SJCRH30 (cell line): Measurements from ENCODE around the gene TTC31. TPM values are rescaled to one million over a fixed set of nuclear protein-coding genes. Genes with fewer than 3 reads are reported as not detected.
"Not testable (repeated sequence)": the region's sequence is repeated elsewhere in the genome, so short reads cannot be mapped to it uniquely, and the experiment has no call there.

ENCODE experiments used
- DNase-seq, 2 experiments: peaks; one replicate each; pipeline ENCODE4 v3.0.0-alpha.2; 2015 to 2020
- H3K27ac ChIP-seq: fragments of 250-450 bp; sonication (Bioruptor Pico); 2 replicates; pipeline ENCODE4 v1.5.1; 2020; ENCODE audit warnings: mild to moderate bottlenecking, moderate library complexity
- H3K27me3 ChIP-seq: fragments of 250-450 bp; sonication (Bioruptor Pico); 2 replicates; pipeline ENCODE4 v1.5.1; 2020; ENCODE audit warnings: mild to moderate bottlenecking, moderate library complexity
- H3K36me3 ChIP-seq: fragments of 250-450 bp; sonication (Bioruptor Pico); 2 replicates; pipeline ENCODE4 v1.5.1; 2020; ENCODE audit warnings: mild to moderate bottlenecking, moderate library complexity
- H3K4me1 ChIP-seq: fragments of 250-450 bp; sonication (Bioruptor Pico); 2 replicates; pipeline ENCODE4 v1.5.1; 2020; ENCODE audit warnings: mild to moderate bottlenecking, moderate library complexity
- H3K4me3 ChIP-seq: fragments of 250-450 bp; sonication (Bioruptor Pico); 2 replicates; pipeline ENCODE4 v1.5.1; 2020; ENCODE audit warnings: mild to moderate bottlenecking, moderate library complexity
- H3K9me3 ChIP-seq: fragments of 250-450 bp; sonication (Bioruptor Pico); replicated peaks from 2 replicates; pipeline ENCODE4 v1.5.1; 2020; ENCODE audit warnings: mild to moderate bottlenecking, moderate library complexity
- total RNA-seq: library from RNA; depleted of rRNA; stranded (reverse); fragments of >200 nt; shearing (Covaris generic); gene quantifications from 2 replicates; pipeline ENCODE4 v1.2.3, GENCODE V29; 2014; rRNA removed

Gene TTC31
- 14.9 and 21.0 TPM in 2 replicates for total RNA-seq

GRCh38 chr2:74482801-74483674, at the start of gene TTC31, which contains the start of gene CCDC142:
Gene TTC31 (plus strand): TSS chr2:74483081. CDS start chr2:74483096, 15 bp downstream.
Gene CCDC142 (minus strand): TSS chr2:74482998. CDS start chr2:74482837, 161 bp downstream.
- H3K9me3 ChIP-seq: no peaks in the 10 kb centered on the region
- DNase-seq: peak; percentile 97 to 99
- no peaks in the 10 kb centered on the region for H3K27me3 ChIP-seq
- peak within 1 kb of the TSS; percentile 93 for H3K4me3 ChIP-seq
- peaks cover 4% of the 10 kb centered on the region; the same call in 1 of the 2 replicates for H3K36me3 ChIP-seq
- peak within 1 kb of the TSS; percentile 87 for H3K27ac ChIP-seq
- peaks cover 4% of the 10 kb centered on the region for H3K4me1 ChIP-seq

- no peaks in the 10 kb centered on the region for H3K9me3 ChIP-seq
- H3K27me3 ChIP-seq: no peaks in the 10 kb centered on the region
- no peak overlapping the region for H3K27ac ChIP-seq
- peaks cover 28% of the 10 kb centered on the region for H3K4me1 ChIP-seq
- H3K36me3 ChIP-seq: peaks cover 14% of the 10 kb centered on the region
- H3K4me3 ChIP-seq: no peak overlapping the region
- no peak for DNase-seq
These were observed 46.6 kb upstream of the TTC31 start for GRCh38 chr2:74436111-74436805.

GRCh38 chr2:74436848-74437695, 45.8 kb upstream of the TTC31 start:
- Histone ChIP-seq H3K27ac (no peak overlapping the region), H3K4me1 (peaks cover 29% of the 10 kb centered on the region), H3K9me3 (no peaks in the 10 kb centered on the region), H3K36me3 (peaks cover 6% of the 10 kb centered on the region; the same call in 1 of the 2 replicates), H3K27me3 (no peaks in the 10 kb centered on the region), H3K4me3 (no peak overlapping the region)
- DNase-seq: no peak

DNA sequence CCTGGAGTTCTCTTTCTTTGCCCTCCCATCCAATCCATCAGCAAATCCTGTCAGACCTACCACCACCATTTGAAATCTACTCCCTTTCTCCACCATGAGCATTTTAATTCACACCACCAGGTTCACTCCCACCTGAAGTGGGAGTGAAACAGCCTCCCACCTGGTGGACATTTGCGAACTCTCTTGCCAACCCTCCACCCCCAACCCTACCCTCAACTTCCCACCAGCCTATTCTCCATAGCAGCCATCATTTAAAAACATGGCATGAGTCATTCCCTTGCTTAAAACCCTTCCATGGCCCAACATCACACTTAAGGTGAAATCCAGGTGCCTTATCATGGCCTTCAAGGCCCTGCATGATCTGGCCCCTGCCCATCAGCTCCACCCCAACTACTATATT, 44.6 kb upstream of the TTC31 start:
- Histone ChIP-seq H3K27ac (0 out of 2 replicates have a peak overlapping the region, but pooled peaks have one; percentile 100), H3K4me1 (peaks cover 29% of the 10 kb centered on the region), H3K27me3 (no peaks in the 10 kb centered on the region), H3K4me3 (no peak overlapping the region; the same call in 1 of the 2 replicates), H3K9me3 (no peaks in the 10 kb centered on the region), H3K36me3 (peaks cover 3% of the 10 kb centered on the region; the same call in 1 of the 2 replicates)
- DNase-seq: no peak

GRCh38 chr2:74439373-74439772, 43.5 kb upstream of the TTC31 start:
- H3K4me1 ChIP-seq: peaks cover 36% of the 10 kb centered on the region

GRCh38 chr2:74439803-74440377, 43.0 kb upstream of the TTC31 start:
- no peaks in the 10 kb centered on the region for H3K9me3 ChIP-seq
- H3K4me3 ChIP-seq: peak overlapping the region; percentile 68
- peaks cover 3% of the 10 kb centered on the region; the same call in 1 of the 2 replicates for H3K36me3 ChIP-seq
- peak overlapping the region; percentile 100 for H3K27ac ChIP-seq
- DNase-seq: peak; percentile 99
- H3K4me1 ChIP-seq: peaks cover 40% of the 10 kb centered on the region
- no peaks in the 10 kb centered on the region for H3K27me3 ChIP-seq

More at GRCh38 chr2:74439373-74439772, 43.5 kb upstream of the TTC31 start:
- no peaks in the 10 kb centered on the region for H3K9me3 ChIP-seq
- peak overlapping the region; percentile 100 for H3K27ac ChIP-seq
- peaks cover 3% of the 10 kb centered on the region; the same call in 1 of the 2 replicates for H3K36me3 ChIP-seq
- peak overlapping the region; percentile 68 for H3K4me3 ChIP-seq
- DNase-seq: peak in 1 of 2 experiments; percentile 53
- H3K27me3 ChIP-seq: no peaks in the 10 kb centered on the region

DNA sequence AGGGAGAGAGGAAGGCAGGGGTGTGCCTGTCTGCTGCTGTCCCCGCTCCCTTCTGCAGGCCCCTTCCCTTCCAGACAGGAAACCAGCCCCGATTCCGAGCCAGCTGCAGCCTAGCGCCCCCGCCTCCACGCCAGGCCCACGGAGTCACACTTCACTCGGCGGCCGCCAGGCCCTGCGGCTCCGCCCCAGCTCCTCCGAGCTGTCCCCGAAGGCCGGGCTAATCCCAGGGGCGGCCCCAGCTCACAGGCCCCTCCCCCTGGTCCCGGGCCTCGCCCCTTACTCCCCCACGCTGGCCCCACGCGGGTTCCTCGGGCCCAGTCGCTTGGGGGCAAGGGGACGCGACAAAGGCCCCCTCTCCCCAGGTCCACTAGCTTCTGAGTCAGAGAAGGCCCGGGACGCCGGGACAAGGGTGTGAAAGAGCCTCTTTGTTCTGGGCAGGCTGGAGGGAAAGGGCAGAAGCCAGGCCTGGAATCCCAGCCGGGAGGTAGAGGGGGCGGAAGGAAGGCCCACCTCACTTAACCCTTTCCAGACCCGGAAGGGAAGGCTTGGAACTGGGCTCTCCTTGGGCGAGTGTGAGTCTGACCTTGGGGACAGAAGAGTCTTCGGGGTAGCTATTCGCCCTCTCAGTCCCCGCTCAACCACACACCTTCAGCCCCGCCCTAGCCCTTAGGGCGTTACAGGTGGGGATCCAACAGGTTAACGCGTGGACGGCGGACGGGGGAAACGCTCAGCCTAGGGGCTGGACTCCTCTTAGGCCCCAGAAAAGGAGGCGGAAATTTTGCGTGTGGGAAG, 42.3 kb upstream of the TTC31 start:
- H3K36me3 ChIP-seq: peaks cover under 1% of the 10 kb centered on the region; the same call in 1 of the 2 replicates
- H3K4me3 ChIP-seq: peak overlapping the region; percentile 68
- peak overlapping the region; percentile 100 for H3K27ac ChIP-seq
- peak; percentile 97 for DNase-seq
- peaks cover 40% of the 10 kb centered on the region for H3K4me1 ChIP-seq
- H3K9me3 ChIP-seq: no peaks in the 10 kb centered on the region
- no peaks in the 10 kb centered on the region for H3K27me3 ChIP-seq

- Histone ChIP-seq H3K27me3 (no peaks in the 10 kb centered on the region), H3K4me1 (peaks cover 40% of the 10 kb centered on the region), H3K4me3 (peak overlapping the region; percentile 68)
These were observed 41.7 kb upstream of the TTC31 start for GRCh38 chr2:74441170-74441689.

GRCh38 chr2:74441690-74442482, 41.0 kb upstream of the TTC31 start, which contains the start of gene RTKN:
Gene RTKN (minus strand): TSS chr2:74441937. CDS start chr2:74441816, 121 bp downstream.
- H3K36me3 ChIP-seq: no peaks in the 10 kb centered on the region; the same call in 1 of the 2 replicates
- peak within 1 kb of the TSS; percentile 100 for H3K27ac ChIP-seq
- H3K27me3 ChIP-seq: no peaks in the 10 kb centered on the region
- H3K4me3 ChIP-seq: peak within 1 kb of the TSS; percentile 68
- H3K9me3 ChIP-seq: no peaks in the 10 kb centered on the region
- DNase-seq: no peak
- peaks cover 39% of the 10 kb centered on the region for H3K4me1 ChIP-seq

More at GRCh38 chr2:74441170-74441689, 41.7 kb upstream of the TTC31 start:
- peak overlapping the region; percentile 100 for H3K27ac ChIP-seq
- no peaks in the 10 kb centered on the region for H3K9me3 ChIP-seq
- DNase-seq: no peak
- H3K36me3 ChIP-seq: no peaks in the 10 kb centered on the region; the same call in 1 of the 2 replicates

DNA sequence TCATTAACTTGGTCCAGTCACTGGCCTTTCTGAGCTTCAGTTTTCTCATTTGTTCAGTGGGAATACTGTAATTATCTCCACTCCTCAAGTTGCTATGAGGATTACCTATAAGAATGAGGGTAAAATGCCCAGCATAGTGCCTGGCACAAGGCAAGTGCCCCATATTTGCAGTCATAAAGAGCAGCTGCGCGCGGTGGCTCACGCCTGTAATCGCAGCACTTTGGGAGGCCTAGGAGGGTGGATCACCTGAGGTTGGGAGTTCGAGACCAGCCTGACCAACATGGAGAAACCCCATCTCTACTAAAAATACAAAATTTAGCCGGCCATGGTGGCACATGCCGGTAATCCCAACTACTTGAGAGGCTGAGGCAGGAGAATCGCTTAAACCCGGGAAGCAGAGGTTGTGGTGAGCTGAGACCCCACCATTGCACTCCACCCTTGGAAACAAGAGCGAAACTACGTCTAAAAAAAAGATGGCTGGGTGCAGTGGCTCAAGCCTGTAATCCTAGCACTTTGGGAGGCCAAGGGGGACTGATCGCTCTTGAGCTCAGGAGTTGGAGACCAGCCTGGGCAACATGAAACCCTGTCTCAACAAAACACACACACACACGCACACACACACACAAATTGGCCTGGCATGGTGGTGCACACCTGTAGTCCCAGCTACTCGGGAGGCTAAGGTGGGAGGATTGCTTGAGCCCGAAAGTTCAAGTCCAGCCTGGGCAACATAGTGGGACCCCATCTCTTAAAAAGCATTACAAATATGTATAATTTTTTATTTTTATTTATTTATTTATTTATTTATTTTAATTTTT, 40.2 kb upstream of the TTC31 start:
- not testable (repeated sequence) for H3K4me3 ChIP-seq, H3K27me3 ChIP-seq, H3K27ac ChIP-seq, DNase-seq, H3K36me3 ChIP-seq, H3K9me3 ChIP-seq
- peaks cover 31% of the 10 kb centered on the region for H3K4me1 ChIP-seq

DNA sequence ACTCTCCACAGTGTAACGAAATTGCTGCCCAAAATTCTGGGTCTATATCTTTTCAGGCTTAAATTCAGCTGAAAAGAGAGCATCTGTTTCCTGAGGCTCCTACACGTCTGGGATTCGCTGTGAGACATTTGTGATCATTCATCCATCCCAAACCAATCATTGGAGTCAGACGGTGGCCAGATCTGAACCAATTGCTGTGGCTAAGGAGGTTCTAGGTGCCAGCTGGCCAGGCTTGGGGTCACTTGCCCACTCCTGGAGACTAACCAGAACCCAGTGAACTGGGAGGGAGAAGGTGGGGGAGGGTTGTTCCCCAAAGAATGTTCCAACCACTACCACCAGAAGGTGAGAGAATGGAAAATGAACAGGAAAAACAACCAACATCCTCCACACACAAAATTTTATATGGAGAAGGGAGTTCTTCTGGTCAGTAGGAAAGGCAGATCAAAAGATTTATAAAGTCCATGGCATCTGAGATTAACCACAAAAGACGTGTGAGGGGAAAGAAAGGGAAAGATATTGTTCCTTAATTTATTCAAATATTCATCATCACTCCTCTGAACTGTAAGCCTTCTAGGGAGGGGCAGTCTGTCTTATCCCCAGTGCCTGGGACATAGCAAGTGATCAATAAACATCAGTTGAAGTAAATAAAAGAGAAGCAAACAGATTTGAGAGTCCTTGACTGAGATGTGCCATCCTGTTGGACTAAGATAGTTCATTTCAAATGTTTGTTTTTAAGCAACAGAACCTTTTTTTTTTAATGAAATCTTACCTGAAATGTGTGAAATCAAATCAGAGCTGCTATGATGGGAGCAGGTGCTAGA, 38.2 kb upstream of the TTC31 start:
- Histone ChIP-seq H3K4me3 (no peak overlapping the region), H3K9me3 (no peaks in the 10 kb centered on the region)

More for the DNA sequence above, 38.2 kb upstream of the TTC31 start:
- Histone ChIP-seq H3K27ac (no peak overlapping the region), H3K4me1 (peaks cover 17% of the 10 kb centered on the region), H3K36me3 (no peaks in the 10 kb centered on the region), H3K27me3 (0 out of 2 replicates have a peak, but pooled peaks cover 2% of the 10 kb centered on the region)
- no peak for DNase-seq
